Measurements from ENCODE around the gene CCDC142. TPM values are rescaled to one million over a fixed set of nuclear protein-coding genes. Genes with fewer than 3 reads are reported as not detected.

Gene CCDC142
- total and polyA plus RNA-seq, 10 of the 15 experiments (the other 5 are each of a cell fraction or from before 2014, with no cell fraction given): 0.93 to 16.9 (median 9.0) TPM

DNA sequence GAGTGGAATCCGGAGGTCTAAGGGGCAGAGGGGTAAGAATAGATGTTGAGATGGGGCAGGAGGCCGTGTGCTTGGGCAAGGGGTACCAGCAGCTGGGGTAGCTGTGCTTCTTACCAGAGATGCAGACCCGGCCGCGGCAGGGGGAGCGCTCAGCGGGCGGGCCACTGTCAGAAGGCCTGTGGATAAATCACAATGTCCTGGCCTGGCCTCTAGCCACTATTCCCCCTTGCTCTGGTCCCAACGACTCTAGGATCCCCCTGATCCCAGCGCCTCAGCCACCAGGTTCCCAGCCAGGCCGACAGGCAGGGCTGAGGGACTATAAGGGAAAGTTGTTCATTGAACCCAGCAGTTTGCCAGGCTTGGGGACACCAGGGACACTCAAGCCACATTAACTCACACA lies 52.3 kb downstream of the CCDC142 start:
- no peak overlapping the region for H3K27ac ChIP-seq (ENCODE audit: control insufficient read depth, insufficient read depth)
- in situ Hi-C loops (cut with MboI): no loop called here
- POLR2A ChIA-PET: no interaction called here
- CTCF ChIA-PET: no interaction called here
- RAD21 ChIA-PET (ENCODE audit: unreplicated experiment): no interaction called here
- FAIRE-seq: no peak
- H2AFZ ChIP-seq (ENCODE audit: control insufficient read depth, low read depth, low read length): no peak overlapping the region
- no TSS peak for BruUV-seq (replicated peaks)
- no peak for DNase-seq (ENCODE audit: low read depth, low spot score)
- WGBS (ENCODE audit: insufficient coverage, insufficient replicate concordance, low lambda C conversion rate, missing lambda C conversion rate): 69% methylated on average over 11 of the region's 11 CpGs
- no peak overlapping the region for H3K4me2 ChIP-seq (ENCODE audit: control insufficient read depth, insufficient read depth)
- no peak overlapping the region for H3K4me3 ChIP-seq
- TF ChIP-seq EGR1 (IDR thresholded peaks at IDR 0.05; ENCODE audit: borderline replicate concordance in 1 of 2, low read depth in 2 of 2, low read length in 2 of 2): no peak
- TF ChIP-seq, protein P1, sequence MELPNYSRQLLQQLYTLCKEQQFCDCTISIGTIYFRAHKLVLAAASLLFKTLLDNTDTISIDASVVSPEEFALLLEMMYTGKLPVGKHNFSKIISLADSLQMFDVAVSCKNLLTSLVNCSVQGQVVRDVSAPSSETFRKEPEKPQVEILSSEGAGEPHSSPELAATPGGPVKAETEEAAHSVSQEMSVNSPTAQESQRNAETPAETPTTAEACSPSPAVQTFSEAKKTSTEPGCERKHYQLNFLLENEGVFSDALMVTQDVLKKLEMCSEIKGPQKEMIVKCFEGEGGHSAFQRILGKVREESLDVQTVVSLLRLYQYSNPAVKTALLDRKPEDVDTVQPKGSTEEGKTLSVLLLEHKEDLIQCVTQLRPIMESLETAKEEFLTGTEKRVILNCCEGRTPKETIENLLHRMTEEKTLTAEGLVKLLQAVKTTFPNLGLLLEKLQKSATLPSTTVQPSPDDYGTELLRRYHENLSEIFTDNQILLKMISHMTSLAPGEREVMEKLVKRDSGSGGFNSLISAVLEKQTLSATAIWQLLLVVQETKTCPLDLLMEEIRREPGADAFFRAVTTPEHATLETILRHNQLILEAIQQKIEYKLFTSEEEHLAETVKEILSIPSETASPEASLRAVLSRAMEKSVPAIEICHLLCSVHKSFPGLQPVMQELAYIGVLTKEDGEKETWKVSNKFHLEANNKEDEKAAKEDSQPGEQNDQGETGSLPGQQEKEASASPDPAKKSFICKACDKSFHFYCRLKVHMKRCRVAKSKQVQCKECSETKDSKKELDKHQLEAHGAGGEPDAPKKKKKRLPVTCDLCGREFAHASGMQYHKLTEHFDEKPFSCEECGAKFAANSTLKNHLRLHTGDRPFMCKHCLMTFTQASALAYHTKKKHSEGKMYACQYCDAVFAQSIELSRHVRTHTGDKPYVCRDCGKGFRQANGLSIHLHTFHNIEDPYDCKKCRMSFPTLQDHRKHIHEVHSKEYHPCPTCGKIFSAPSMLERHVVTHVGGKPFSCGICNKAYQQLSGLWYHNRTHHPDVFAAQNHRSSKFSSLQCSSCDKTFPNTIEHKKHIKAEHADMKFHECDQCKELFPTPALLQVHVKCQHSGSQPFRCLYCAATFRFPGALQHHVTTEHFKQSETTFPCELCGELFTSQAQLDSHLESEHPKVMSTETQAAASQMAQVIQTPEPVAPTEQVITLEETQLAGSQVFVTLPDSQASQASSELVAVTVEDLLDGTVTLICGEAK (IDR thresholded peaks at IDR 0.05; ENCODE audit: borderline replicate concordance): no peak
- no peak for TF ChIP-seq GABPA (IDR thresholded peaks at IDR 0.05; ENCODE audit: low read depth)
- TF ChIP-seq RBBP5 (conservative IDR thresholded peaks at IDR 0.05): no peak
- no peak for TF ChIP-seq STAT3 (IDR thresholded peaks at IDR 0.05; ENCODE audit: low read depth, low read length)
- no peak for TF ChIP-seq BMI1 (IDR thresholded peaks at IDR 0.05; ENCODE audit: borderline replicate concordance)
- TF ChIP-seq ZNF217 (IDR thresholded peaks at IDR 0.05): no peak
- no peak for TF ChIP-seq MXI1 (IDR thresholded peaks at IDR 0.05; ENCODE audit: low read depth, low read length)
- TF ChIP-seq CBFB (IDR thresholded peaks at IDR 0.05; ENCODE audit: low read depth): no peak
- TF ChIP-seq YY1 (IDR thresholded peaks at IDR 0.05; ENCODE audit: low read depth, low read length): no peak
- TF ChIP-seq NR2F1 (conservative IDR thresholded peaks at IDR 0.05): no peak
- TF ChIP-seq, protein P2, sequence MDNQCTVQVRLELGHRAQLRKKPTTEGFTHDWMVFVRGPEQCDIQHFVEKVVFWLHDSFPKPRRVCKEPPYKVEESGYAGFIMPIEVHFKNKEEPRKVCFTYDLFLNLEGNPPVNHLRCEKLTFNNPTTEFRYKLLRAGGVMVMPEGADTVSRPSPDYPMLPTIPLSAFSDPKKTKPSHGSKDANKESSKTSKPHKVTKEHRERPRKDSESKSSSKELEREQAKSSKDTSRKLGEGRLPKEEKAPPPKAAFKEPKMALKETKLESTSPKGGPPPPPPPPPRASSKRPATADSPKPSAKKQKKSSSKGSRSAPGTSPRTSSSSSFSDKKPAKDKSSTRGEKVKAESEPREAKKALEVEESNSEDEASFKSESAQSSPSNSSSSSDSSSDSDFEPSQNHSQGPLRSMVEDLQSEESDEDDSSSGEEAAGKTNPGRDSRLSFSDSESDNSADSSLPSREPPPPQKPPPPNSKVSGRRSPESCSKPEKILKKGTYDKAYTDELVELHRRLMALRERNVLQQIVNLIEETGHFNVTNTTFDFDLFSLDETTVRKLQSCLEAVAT (IDR thresholded peaks at IDR 0.05): no peak
- TF ChIP-seq IKZF1 (conservative IDR thresholded peaks at IDR 0.05): no peak
- no peak for TF ChIP-seq RB1 (IDR thresholded peaks at IDR 0.05; ENCODE audit: borderline replicate concordance)
- no peak for TF ChIP-seq BHLHE40 (IDR thresholded peaks at IDR 0.05; ENCODE audit: borderline replicate concordance in 1 of 2, low read depth in 2 of 2, low read length in 1 of 2)
- TF ChIP-seq, protein P3, sequence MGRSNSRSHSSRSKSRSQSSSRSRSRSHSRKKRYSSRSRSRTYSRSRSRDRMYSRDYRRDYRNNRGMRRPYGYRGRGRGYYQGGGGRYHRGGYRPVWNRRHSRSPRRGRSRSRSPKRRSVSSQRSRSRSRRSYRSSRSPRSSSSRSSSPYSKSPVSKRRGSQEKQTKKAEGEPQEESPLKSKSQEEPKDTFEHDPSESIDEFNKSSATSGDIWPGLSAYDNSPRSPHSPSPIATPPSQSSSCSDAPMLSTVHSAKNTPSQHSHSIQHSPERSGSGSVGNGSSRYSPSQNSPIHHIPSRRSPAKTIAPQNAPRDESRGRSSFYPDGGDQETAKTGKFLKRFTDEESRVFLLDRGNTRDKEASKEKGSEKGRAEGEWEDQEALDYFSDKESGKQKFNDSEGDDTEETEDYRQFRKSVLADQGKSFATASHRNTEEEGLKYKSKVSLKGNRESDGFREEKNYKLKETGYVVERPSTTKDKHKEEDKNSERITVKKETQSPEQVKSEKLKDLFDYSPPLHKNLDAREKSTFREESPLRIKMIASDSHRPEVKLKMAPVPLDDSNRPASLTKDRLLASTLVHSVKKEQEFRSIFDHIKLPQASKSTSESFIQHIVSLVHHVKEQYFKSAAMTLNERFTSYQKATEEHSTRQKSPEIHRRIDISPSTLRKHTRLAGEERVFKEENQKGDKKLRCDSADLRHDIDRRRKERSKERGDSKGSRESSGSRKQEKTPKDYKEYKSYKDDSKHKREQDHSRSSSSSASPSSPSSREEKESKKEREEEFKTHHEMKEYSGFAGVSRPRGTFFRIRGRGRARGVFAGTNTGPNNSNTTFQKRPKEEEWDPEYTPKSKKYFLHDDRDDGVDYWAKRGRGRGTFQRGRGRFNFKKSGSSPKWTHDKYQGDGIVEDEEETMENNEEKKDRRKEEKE (IDR thresholded peaks at IDR 0.05): no peak
- TF ChIP-seq TAF1 (IDR thresholded peaks at IDR 0.05; ENCODE audit: borderline replicate concordance, low read depth, low read length): no peak
- SMC1A ChIA-PET (ENCODE audit: uncharacterized antibody, unreplicated experiment): interaction anchor here (1.2 to 2.1 kb wide), 4 partner anchors 8 to 96 kb away, joined by 3 to 8 read pairs (median 4); no protein-coding TSS in a partner anchor
- H3K36me3 ChIP-seq (ENCODE audit: control insufficient read depth in 2 of 2, insufficient read depth in 2 of 2, low read length in 1 of 2): peaks cover 0 to 4% of the 10 kb centered on the region in 2 experiments; a peak in 1 of 4 replicates
- H3K79me2 ChIP-seq (ENCODE audit: control insufficient read depth, insufficient read depth, low read length): no peaks in the 10 kb centered on the region
- intact Hi-C loops (cut with micrococcal nuclease; ENCODE audit: unreplicated experiment): no loop called here
- no peaks in the 10 kb centered on the region for H3K27me3 ChIP-seq (replicated peaks in 1 of 2; ENCODE audit: control insufficient read depth in 2 of 2, insufficient read depth in 2 of 2, low read length in 1 of 2)
- no peak for ATAC-seq
- no peak overlapping the region for H3K9ac ChIP-seq (ENCODE audit: control insufficient read depth, insufficient read depth, low read length)
- no peaks in the 10 kb centered on the region for H4K20me1 ChIP-seq (ENCODE audit: control insufficient read depth, insufficient read depth)
- no peaks in the 10 kb centered on the region for H3K9me3 ChIP-seq (replicated peaks; ENCODE audit: control insufficient read depth, insufficient read depth, low read length)
- H3K4me1 ChIP-seq (ENCODE audit: control insufficient read depth, insufficient read depth, low read length): no peaks in the 10 kb centered on the region

All from GM12878 (cell line).